Measurements from ENCODE around the gene SMC1A.

DNA sequence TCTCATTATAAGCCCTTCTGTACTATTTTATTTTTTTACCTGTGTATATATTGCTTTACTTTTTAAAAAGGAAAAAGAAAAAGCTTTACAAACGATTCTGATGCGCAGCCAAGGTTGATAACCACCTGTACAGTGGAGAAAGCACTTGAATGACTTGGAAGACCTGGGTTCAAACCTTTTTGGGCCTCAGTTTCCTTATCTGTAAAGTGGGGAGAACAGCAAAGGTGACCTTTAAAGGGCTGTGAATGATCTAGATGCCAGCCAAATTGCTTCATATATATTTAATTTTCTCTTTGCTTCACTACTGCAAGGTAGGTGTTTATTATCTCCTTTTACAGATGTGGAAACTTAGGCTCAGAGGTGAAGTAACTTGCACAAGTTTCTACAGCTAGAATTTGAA lies 45.0 kb downstream of the SMC1A start:
- TF ChIP-seq, protein P1, sequence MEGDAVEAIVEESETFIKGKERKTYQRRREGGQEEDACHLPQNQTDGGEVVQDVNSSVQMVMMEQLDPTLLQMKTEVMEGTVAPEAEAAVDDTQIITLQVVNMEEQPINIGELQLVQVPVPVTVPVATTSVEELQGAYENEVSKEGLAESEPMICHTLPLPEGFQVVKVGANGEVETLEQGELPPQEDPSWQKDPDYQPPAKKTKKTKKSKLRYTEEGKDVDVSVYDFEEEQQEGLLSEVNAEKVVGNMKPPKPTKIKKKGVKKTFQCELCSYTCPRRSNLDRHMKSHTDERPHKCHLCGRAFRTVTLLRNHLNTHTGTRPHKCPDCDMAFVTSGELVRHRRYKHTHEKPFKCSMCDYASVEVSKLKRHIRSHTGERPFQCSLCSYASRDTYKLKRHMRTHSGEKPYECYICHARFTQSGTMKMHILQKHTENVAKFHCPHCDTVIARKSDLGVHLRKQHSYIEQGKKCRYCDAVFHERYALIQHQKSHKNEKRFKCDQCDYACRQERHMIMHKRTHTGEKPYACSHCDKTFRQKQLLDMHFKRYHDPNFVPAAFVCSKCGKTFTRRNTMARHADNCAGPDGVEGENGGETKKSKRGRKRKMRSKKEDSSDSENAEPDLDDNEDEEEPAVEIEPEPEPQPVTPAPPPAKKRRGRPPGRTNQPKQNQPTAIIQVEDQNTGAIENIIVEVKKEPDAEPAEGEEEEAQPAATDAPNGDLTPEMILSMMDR (IDR thresholded peaks at IDR 0.05): no peak
- TF ChIP-seq POLR2A (IDR thresholded peaks at IDR 0.05): no peak
